Measurements from ENCODE around the gene DCAF4. TPM values are rescaled to one million over a fixed set of nuclear protein-coding genes. Genes with fewer than 3 reads are reported as not detected.

The DCAF4 gene
- total RNA-seq, 1 donor from 2014 or later = 14.3 TPM

GRCh38 chr14:72902801-72903530 lies 23.3 kb upstream of the DCAF4 start:
- Mint-ChIP-seq H3K4me3 (ENCODE audit: unreplicated experiment) (no peak overlapping the region), H3K27ac (ENCODE audit: unreplicated experiment) (no peak overlapping the region), H3K4me1 (ENCODE audit: unreplicated experiment) (peaks cover 30% of the 10 kb centered on the region), H3K36me3 (ENCODE audit: unreplicated experiment) (no peaks in the 10 kb centered on the region), H3K9me3 (ENCODE audit: unreplicated experiment) (no peaks in the 10 kb centered on the region), H3K27me3 (ENCODE audit: unreplicated experiment) (no peaks in the 10 kb centered on the region)
- no peak for DNase-seq (ENCODE audit: extremely low spot score, unreplicated experiment)
- TF ChIP-seq, protein P1, sequence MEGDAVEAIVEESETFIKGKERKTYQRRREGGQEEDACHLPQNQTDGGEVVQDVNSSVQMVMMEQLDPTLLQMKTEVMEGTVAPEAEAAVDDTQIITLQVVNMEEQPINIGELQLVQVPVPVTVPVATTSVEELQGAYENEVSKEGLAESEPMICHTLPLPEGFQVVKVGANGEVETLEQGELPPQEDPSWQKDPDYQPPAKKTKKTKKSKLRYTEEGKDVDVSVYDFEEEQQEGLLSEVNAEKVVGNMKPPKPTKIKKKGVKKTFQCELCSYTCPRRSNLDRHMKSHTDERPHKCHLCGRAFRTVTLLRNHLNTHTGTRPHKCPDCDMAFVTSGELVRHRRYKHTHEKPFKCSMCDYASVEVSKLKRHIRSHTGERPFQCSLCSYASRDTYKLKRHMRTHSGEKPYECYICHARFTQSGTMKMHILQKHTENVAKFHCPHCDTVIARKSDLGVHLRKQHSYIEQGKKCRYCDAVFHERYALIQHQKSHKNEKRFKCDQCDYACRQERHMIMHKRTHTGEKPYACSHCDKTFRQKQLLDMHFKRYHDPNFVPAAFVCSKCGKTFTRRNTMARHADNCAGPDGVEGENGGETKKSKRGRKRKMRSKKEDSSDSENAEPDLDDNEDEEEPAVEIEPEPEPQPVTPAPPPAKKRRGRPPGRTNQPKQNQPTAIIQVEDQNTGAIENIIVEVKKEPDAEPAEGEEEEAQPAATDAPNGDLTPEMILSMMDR (IDR thresholded peaks at IDR 0.05) = no peak

DNA sequence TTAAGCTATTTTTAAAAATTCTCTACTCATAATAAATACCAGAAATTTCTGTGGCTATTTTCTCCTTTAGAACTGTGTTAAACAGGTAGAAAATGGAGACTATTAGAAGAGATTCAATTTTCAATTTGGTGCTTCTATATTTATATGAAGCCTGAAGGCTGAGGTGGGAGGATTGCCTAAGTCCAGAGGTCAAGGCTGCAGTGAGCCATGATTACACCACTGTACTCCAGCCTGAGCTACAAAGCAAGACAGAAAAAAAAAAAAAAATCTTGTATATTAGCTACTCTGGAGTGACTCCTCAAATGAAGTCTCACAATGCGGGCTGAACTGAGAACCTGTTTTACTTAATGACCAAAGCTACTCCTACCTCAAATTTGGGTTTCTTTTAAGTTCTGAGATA lies 22.5 kb upstream of the DCAF4 start:
- DNase-seq (ENCODE audit: extremely low spot score, unreplicated experiment) = no peak
- H3K36me3 Mint-ChIP-seq (ENCODE audit: unreplicated experiment) = no peaks in the 10 kb centered on the region
- H3K4me1 Mint-ChIP-seq (ENCODE audit: unreplicated experiment) = peaks cover 34% of the 10 kb centered on the region
- TF ChIP-seq, protein P1 (IDR thresholded peaks at IDR 0.05) = no peak
- H3K27me3 Mint-ChIP-seq (ENCODE audit: unreplicated experiment) = no peaks in the 10 kb centered on the region
- H3K4me3 Mint-ChIP-seq (ENCODE audit: unreplicated experiment) = no peak overlapping the region
- no peaks in the 10 kb centered on the region for H3K9me3 Mint-ChIP-seq (ENCODE audit: unreplicated experiment)
- no peak overlapping the region for H3K27ac Mint-ChIP-seq (ENCODE audit: unreplicated experiment)

- no peak overlapping the region for H3K27ac Mint-ChIP-seq (ENCODE audit: unreplicated experiment)
Measured at GRCh38 chr14:72904218-72904617, 22.0 kb upstream of the DCAF4 start.

GRCh38 chr14:72904840-72905561 lies 21.3 kb upstream of the DCAF4 start:
- Mint-ChIP-seq H3K27me3 (ENCODE audit: unreplicated experiment) (no peaks in the 10 kb centered on the region), H3K36me3 (ENCODE audit: unreplicated experiment) (no peaks in the 10 kb centered on the region), H3K4me3 (ENCODE audit: unreplicated experiment) (no peak overlapping the region), H3K4me1 (ENCODE audit: unreplicated experiment) (peaks cover 40% of the 10 kb centered on the region), H3K9me3 (ENCODE audit: unreplicated experiment) (no peaks in the 10 kb centered on the region), H3K27ac (ENCODE audit: unreplicated experiment) (no peak overlapping the region)
- no peak for DNase-seq (ENCODE audit: extremely low spot score, unreplicated experiment)
- TF ChIP-seq, protein P1 (IDR thresholded peaks at IDR 0.05) = peak; percentile 95

More at GRCh38 chr14:72904218-72904617, 22.0 kb upstream of the DCAF4 start:
- no peak for DNase-seq (ENCODE audit: extremely low spot score, unreplicated experiment)
- no peaks in the 10 kb centered on the region for H3K9me3 Mint-ChIP-seq (ENCODE audit: unreplicated experiment)
- no peak overlapping the region for H3K4me3 Mint-ChIP-seq (ENCODE audit: unreplicated experiment)
- TF ChIP-seq, protein P1 (IDR thresholded peaks at IDR 0.05) = no peak
- H3K36me3 Mint-ChIP-seq (ENCODE audit: unreplicated experiment) = no peaks in the 10 kb centered on the region
- H3K4me1 Mint-ChIP-seq (ENCODE audit: unreplicated experiment) = peaks cover 38% of the 10 kb centered on the region
- H3K27me3 Mint-ChIP-seq (ENCODE audit: unreplicated experiment) = no peaks in the 10 kb centered on the region

DNA sequence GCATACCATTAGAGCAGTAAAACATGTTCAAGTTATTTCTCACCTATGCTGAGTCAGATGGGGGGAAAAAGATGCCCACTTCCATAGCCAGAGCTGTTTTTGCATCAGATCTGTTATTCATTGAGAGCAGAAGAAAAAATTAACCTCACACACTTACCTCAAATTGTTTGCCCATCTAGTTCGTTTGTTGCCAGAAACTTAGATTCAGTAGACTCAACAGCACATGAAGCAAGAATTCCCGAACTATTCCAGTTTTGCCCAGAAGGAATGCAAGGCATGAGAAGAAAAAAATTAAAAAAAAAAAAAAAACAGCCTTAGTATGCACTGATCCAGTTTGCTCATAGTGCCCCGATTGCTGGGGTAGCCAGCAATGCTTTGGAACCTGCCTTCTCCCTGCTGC lies 19.9 kb upstream of the DCAF4 start:
- peaks cover 44% of the 10 kb centered on the region for H3K4me1 Mint-ChIP-seq (ENCODE audit: unreplicated experiment)
- H3K9me3 Mint-ChIP-seq (ENCODE audit: unreplicated experiment) = no peaks in the 10 kb centered on the region
- H3K36me3 Mint-ChIP-seq (ENCODE audit: unreplicated experiment) = no peaks in the 10 kb centered on the region
- no peaks in the 10 kb centered on the region for H3K27me3 Mint-ChIP-seq (ENCODE audit: unreplicated experiment)
- TF ChIP-seq, protein P1 (IDR thresholded peaks at IDR 0.05) = no peak
- H3K4me3 Mint-ChIP-seq (ENCODE audit: unreplicated experiment) = no peak overlapping the region
- no peak overlapping the region for H3K27ac Mint-ChIP-seq (ENCODE audit: unreplicated experiment)
- DNase-seq (ENCODE audit: extremely low spot score, unreplicated experiment) = no peak
